Omental fat pad (tissue), 4 donors: ENCODE results near the gene IQCF2. TPM values are rescaled to one million over a fixed set of nuclear protein-coding genes. Genes with fewer than 3 reads are reported as not detected.
"Not testable (repeated sequence)": the region's sequence is repeated elsewhere in the genome, so short reads cannot be mapped to it uniquely, and the experiment has no call there.

Source experiments
- ATAC-seq: fragments of 150-250 bp; one replicate; pipeline ENCODE4 v1.9.1; 2016; ENCODE audit warnings: mild to moderate bottlenecking, moderate library complexity; ENCODE audit not compliant: low FRiP score
- DNase-seq: peaks from one replicate; pipeline ENCODE4 v3.0.0-alpha.2; 2019; ENCODE audit warnings: low spot score
- CTCF ChIP-seq, 3 donors: fragments of 450-650 bp; IDR thresholded peaks; one replicate each; pipeline ENCODE4 v1.5.1; 2016 to 2017; ENCODE audit warnings: antibody characterized with exemption in 3 of 3, mild to moderate bottlenecking in 3 of 3, moderate library complexity in 2 of 3
- total RNA-seq, 4 donors: library from RNA; depleted of rRNA; stranded (reverse); fragments of >200 nt; gene quantifications; one replicate each; pipeline ENCODE4 v1.1.0, GENCODE V29; 2016

The IQCF2 gene
- total RNA-seq, 4 donors from 2014 or later: not detected

GRCh38 chr3:51862886-51863285 is 1.5 kb downstream of the IQCF2 start:
- no peak for ATAC-seq
- no peak for DNase-seq

GRCh38 chr3:51868896-51869295 is 7.5 kb downstream of the IQCF2 start:
- not testable (repeated sequence) for DNase-seq

More at GRCh38 chr3:51862886-51863285, 1.5 kb downstream of the IQCF2 start:
- TF ChIP-seq CTCF (IDR thresholded peaks at IDR 0.05): no peak

GRCh38 chr3:51869304-51869703 is 7.9 kb downstream of the IQCF2 start:
- TF ChIP-seq CTCF (IDR thresholded peaks at IDR 0.05): no peak
- no peak for DNase-seq
- ATAC-seq: no peak

More at GRCh38 chr3:51868896-51869295, 7.5 kb downstream of the IQCF2 start:
- ATAC-seq: not testable (repeated sequence)

- TF ChIP-seq CTCF (IDR thresholded peaks at IDR 0.05): no peak
- no peak for DNase-seq
- ATAC-seq: no peak
Observed at GRCh38 chr3:51873253-51873766, 11.9 kb downstream of the IQCF2 start.

- TF ChIP-seq CTCF (IDR thresholded peaks at IDR 0.05): no peak
- ATAC-seq (no peak), DNase-seq (no peak)
Observed at GRCh38 chr3:51873876-51874275, 12.5 kb downstream of the IQCF2 start.

GRCh38 chr3:51874411-51874810 is 13.0 kb downstream of the IQCF2 start:
- ATAC-seq (no peak), DNase-seq (no peak)
- no peak for TF ChIP-seq CTCF (IDR thresholded peaks at IDR 0.05)

GRCh38 chr3:51874889-51875288 is 13.5 kb downstream of the IQCF2 start:
- DNase-seq (no peak), ATAC-seq (no peak)
- TF ChIP-seq CTCF (IDR thresholded peaks at IDR 0.05): no peak

GRCh38 chr3:51875501-51875900 is 14.1 kb downstream of the IQCF2 start, which contains the start of gene IQCF5:
Gene IQCF5 (minus strand): TSS chr3:51875601. CDS start chr3:51875531, 70 bp downstream.
- no peak for TF ChIP-seq CTCF (IDR thresholded peaks at IDR 0.05)
- no peak for ATAC-seq
- no peak for DNase-seq
